H1 (cell line): Measurements from ENCODE around the gene ABCC11. TPM values are rescaled to one million over a fixed set of nuclear protein-coding genes. Genes with fewer than 3 reads are reported as not detected.

Experiments used
- CBX5 ChIP-seq: fragments of 300-800, 300-1000 bp; sonication (generic); IDR thresholded peaks from 2 replicates; pipeline ENCODE4 v1.7.1; 2016; ENCODE audit warnings: antibody characterized with exemption, low read length, low read depth
- CEBPB ChIP-seq: IDR thresholded peaks from 2 replicates; pipeline ENCODE4 v1.6.1; 2012; ENCODE audit warnings: low read depth, low read length
- CHD2 ChIP-seq: IDR thresholded peaks from 2 replicates; pipeline ENCODE4 v1.6.1; 2012; ENCODE audit warnings: low read length, improper control_type of control experiment
- HDAC2 ChIP-seq, 2 experiments: fragments of 300-600 bp in 1 of 2; sonication (generic) in 1 of 2; IDR thresholded peaks; 2 replicates each; pipeline ENCODE4 v1.6.1; 2011 to 2012; ENCODE audit warnings: low read depth in 2 of 2, low read length in 2 of 2, mild to moderate bottlenecking in 2 of 2, moderate library complexity in 2 of 2, borderline replicate concordance in 1 of 2, inconsistent platforms in 1 of 2
- JUND ChIP-seq: IDR thresholded peaks from 2 replicates; pipeline ENCODE4 v1.6.1; 2011; ENCODE audit warnings: mild to moderate bottlenecking, improper control_type of control experiment, low read length
- KDM5A ChIP-seq: fragments of 200-600 bp; IDR thresholded peaks from 2 replicates; pipeline ENCODE4 v1.7.1; 2012; ENCODE audit warnings: mild to moderate bottlenecking, low read length, inconsistent platforms, mixed read lengths
- MAX ChIP-seq: IDR thresholded peaks from 2 replicates; pipeline ENCODE4 v1.6.1; 2012; ENCODE audit warnings: inconsistent platforms
- polyA plus RNA-seq, 7 experiments: library from polyadenylated mRNA; depleted of rRNA in 3 of 7; stranded (reverse) in 5 of 7; unstranded in 2 of 7; fragments of >200 nt in 5 of 7; fragments of 200-250 nt in 2 of 7; gene quantifications; 1 replicate in 5 of 7; 2 replicates in 1 of 7; 4 replicates in 1 of 7; pipeline versions ENCODE4 v1.2.1 to v1.2.3, GENCODE V29; 2011 to 2013; ENCODE audit warnings: missing spikeins in 2 of 7, mixed read lengths in 2 of 7
- total RNA-seq: library from RNA; stranded (reverse); fragmentation: NEBNext Ultra II Directional; extraction: Animal tissue kit (Norgen Biotek cat#: 25700); gene quantifications from 2 replicates; pipeline ENCODE4 v1.2.1, GENCODE V29; 2021
- TF ChIP-seq, protein P1 (sequence below), 3 experiments: IDR thresholded peaks; 1 replicate in 2 of 3; 2 replicates in 1 of 3; pipeline versions ENCODE4 v1.5.1 to v1.6.1; 2011; ENCODE audit warnings: low read length in 3 of 3, mild to moderate bottlenecking in 3 of 3, inconsistent platforms in 2 of 3, low read depth in 1 of 3, moderate library complexity in 1 of 3; ENCODE audit not compliant: insufficient read depth in 1 of 3; ENCODE audit errors: control extremely low read depth in 1 of 3

The ABCC11 gene
- total and polyA plus RNA-seq, 2 of the 8 experiments (the other 6 are each of a cell fraction or from before 2014, with no cell fraction given), result 0.06 TPM; not detected in 1

- no peak for TF ChIP-seq HDAC2 (IDR thresholded peaks at IDR 0.05; ENCODE audit: borderline replicate concordance in 1 of 2, low read depth in 2 of 2, low read length in 2 of 2)
- no peak for TF ChIP-seq CHD2
- TF ChIP-seq, protein P1, sequence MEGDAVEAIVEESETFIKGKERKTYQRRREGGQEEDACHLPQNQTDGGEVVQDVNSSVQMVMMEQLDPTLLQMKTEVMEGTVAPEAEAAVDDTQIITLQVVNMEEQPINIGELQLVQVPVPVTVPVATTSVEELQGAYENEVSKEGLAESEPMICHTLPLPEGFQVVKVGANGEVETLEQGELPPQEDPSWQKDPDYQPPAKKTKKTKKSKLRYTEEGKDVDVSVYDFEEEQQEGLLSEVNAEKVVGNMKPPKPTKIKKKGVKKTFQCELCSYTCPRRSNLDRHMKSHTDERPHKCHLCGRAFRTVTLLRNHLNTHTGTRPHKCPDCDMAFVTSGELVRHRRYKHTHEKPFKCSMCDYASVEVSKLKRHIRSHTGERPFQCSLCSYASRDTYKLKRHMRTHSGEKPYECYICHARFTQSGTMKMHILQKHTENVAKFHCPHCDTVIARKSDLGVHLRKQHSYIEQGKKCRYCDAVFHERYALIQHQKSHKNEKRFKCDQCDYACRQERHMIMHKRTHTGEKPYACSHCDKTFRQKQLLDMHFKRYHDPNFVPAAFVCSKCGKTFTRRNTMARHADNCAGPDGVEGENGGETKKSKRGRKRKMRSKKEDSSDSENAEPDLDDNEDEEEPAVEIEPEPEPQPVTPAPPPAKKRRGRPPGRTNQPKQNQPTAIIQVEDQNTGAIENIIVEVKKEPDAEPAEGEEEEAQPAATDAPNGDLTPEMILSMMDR (IDR thresholded peaks at IDR 0.05; ENCODE audit: control extremely low read depth in 1 of 3, insufficient read depth in 1 of 3, low read depth in 1 of 3, low read length in 3 of 3), result no peak
- no peak for TF ChIP-seq MAX
- no peak for TF ChIP-seq CBX5
- TF ChIP-seq CEBPB, result no peak
- TF ChIP-seq KDM5A, result no peak
- no peak for TF ChIP-seq JUND
- TF ChIP-seq, all 59 proteins: peak for 0
Measured at GRCh38 chr16:48252013-48252412, 4.7 kb upstream of the ABCC11 start (continued).
